ENCODE results near the gene FAM168A. TPM values are rescaled to one million over a fixed set of nuclear protein-coding genes. Genes with fewer than 3 reads are reported as not detected.

Gene FAM168A
- total and polyA plus RNA-seq, 2 of the 8 experiments (the other 6 are each of a cell fraction or from before 2014, with no cell fraction given) = 17.1 to 21.6 TPM

DNA sequence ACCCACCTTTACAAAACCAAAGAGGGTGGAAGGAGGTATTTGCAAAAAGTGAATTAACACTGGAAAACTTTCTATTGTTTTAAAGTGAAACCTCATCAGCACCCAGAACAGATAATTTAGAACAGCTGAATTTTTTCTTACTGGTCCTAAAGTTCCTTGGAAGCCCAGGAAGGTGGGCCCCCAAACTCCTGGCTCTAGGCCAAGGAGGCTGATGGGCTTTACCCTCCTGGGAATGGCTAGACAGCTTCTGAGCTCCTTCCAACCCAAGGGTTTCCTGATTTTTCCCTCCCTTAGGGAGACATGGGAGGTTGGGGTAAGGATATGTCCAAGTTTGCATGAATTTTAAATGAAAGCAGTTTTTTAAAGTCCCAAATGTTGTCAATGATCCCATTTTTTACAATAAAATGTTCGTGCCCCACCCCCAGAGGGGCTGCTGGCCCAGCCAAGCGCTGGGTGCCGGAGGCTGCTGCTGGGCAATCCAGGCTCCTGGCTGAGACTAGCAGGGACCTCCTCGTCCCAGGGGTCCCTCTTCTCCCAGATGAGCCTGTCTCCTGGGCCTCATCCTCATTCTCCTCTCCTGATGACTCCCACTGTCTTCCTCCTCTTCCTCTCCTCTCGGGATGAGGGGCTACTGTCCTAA, 193.3 kb downstream of the FAM168A start:
- Histone ChIP-seq H3K9me3 (ENCODE audit: insufficient read depth in 2 of 2, low read depth in 1 of 2, low read length in 1 of 2) (no peaks in the 10 kb centered on the region), H2AFZ (ENCODE audit: low read length) (no peak overlapping the region), H3K23me2 (ENCODE audit: low read depth, low read length) (no peaks in the 10 kb centered on the region), H4K8ac (ENCODE audit: extremely low read depth, insufficient read depth, low read length) (no peak overlapping the region), H3K4ac (replicated peaks; ENCODE audit: insufficient read length, low read depth, low read length) (no peak overlapping the region), H3K27me3 (replicated peaks in 1 of 4; ENCODE audit: control insufficient read depth in 3 of 4, extremely low read depth in 1 of 4, insufficient read depth in 3 of 4, low read length in 3 of 4) (no peaks in the 10 kb centered on the region), H3K23ac (ENCODE audit: insufficient read length) (no peak overlapping the region), H3K4me2 (ENCODE audit: insufficient read depth in 1 of 2, low read depth in 2 of 2, low read length in 2 of 2) (no peak overlapping the region), H2AK5ac (ENCODE audit: low read depth, low read length) (no peak overlapping the region), H3K56ac (replicated peaks; ENCODE audit: insufficient read length, low read depth, low read length) (no peak overlapping the region), H3K4me3 (ENCODE audit: extremely low read depth in 1 of 4, insufficient read depth in 2 of 4, low read depth in 3 of 4, low read length in 4 of 4) (no peak overlapping the region), H3K79me2 (ENCODE audit: control insufficient read depth in 1 of 2, insufficient read depth in 2 of 2, low read length in 2 of 2) (no peaks in the 10 kb centered on the region), H2BK15ac (ENCODE audit: low read length) (no peak overlapping the region), H3K79me1 (ENCODE audit: low read depth, low read length) (no peaks in the 10 kb centered on the region), H2BK12ac (ENCODE audit: low read depth, low read length) (no peak overlapping the region), H3K18ac (ENCODE audit: extremely low read depth, low read length) (no peak overlapping the region), H3K14ac (ENCODE audit: insufficient read length) (no peak overlapping the region), H2BK20ac (ENCODE audit: low read length) (no peak overlapping the region), H4K20me1 (replicated peaks in 1 of 2; ENCODE audit: control insufficient read depth in 1 of 2, insufficient read depth in 2 of 2, low read length in 2 of 2) (peaks cover 0 to 3% of the 10 kb centered on the region in 2 experiments), H3K36me3 (ENCODE audit: control insufficient read depth in 2 of 4, insufficient read depth in 4 of 4, low read length in 3 of 4) (peaks cover 0 to 18% (median 6%) of the 10 kb centered on the region in 4 experiments; a peak in 5 of 8 replicates), H2BK120ac (replicated peaks; ENCODE audit: low read depth, low read length) (no peak overlapping the region), H3K27ac (ENCODE audit: low read depth, low read length) (no peak overlapping the region), H4K5ac (ENCODE audit: insufficient read length, low read depth, low read length) (no peak overlapping the region), H2BK5ac (ENCODE audit: low read depth, low read length) (no peak overlapping the region), H3K9ac (replicated peaks in 1 of 4; ENCODE audit: extremely low read depth in 1 of 4, low read depth in 3 of 4, low read length in 3 of 4) (no peak overlapping the region), H4K91ac (replicated peaks; ENCODE audit: insufficient read length, low read length) (no peak overlapping the region), H3K4me1 (replicated peaks in 1 of 4; ENCODE audit: control insufficient read depth in 3 of 4, insufficient read depth in 4 of 4, low read length in 3 of 4) (peaks cover 0 to 3% (median 1%) of the 10 kb centered on the region in 4 experiments; a peak in 4 of 7 replicates)
- no peak for TF ChIP-seq TBP (IDR thresholded peaks at IDR 0.05; ENCODE audit: low read depth, low read length)
- TF ChIP-seq SIN3A (conservative IDR thresholded peaks at IDR 0.05 in 1 of 2, IDR thresholded peaks at IDR 0.05 in 1 of 2; ENCODE audit: low read depth in 1 of 2, low read length in 2 of 2) = no peak
- TF ChIP-seq CHD1 (IDR thresholded peaks at IDR 0.05; ENCODE audit: low read depth, low read length) = no peak
- no peak for TF ChIP-seq USF2 (IDR thresholded peaks at IDR 0.05; ENCODE audit: low read length)
- TF ChIP-seq, protein P1, sequence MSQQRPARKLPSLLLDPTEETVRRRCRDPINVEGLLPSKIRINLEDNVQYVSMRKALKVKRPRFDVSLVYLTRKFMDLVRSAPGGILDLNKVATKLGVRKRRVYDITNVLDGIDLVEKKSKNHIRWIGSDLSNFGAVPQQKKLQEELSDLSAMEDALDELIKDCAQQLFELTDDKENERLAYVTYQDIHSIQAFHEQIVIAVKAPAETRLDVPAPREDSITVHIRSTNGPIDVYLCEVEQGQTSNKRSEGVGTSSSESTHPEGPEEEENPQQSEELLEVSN (IDR thresholded peaks at IDR 0.05) = no peak
- FAIRE-seq = no peak
- no peak for DNase-seq (ENCODE audit: low read depth in 1 of 2, low spot score in 2 of 2)
- POLR2A ChIA-PET (ENCODE audit: partially characterized antibody) = interaction anchor here (1.4 kb wide), 1 partner anchor 243 kb away, joined by 3 read pairs; no protein-coding TSS in a partner anchor
- CTCF ChIA-PET (ENCODE audit: partially characterized antibody) = interaction anchor here (0.8 to 59.1 kb wide), 9 partner anchors 10 to 527 kb away, joined by 3 to 1456 read pairs (median 5); no protein-coding TSS in a partner anchor
- WGBS, 2 experiments (ENCODE audit: extremely low coverage in 1 of 2, insufficient coverage in 1 of 2, insufficient read length in 1 of 2, insufficient replicate concordance in 2 of 2, low coverage in 1 of 2, low lambda C conversion rate in 2 of 2, missing lambda C conversion rate in 1 of 2) = 92% methylated on average over 5 of the region's 5 CpGs; no CpG with 5 or more reads in 1 of the 2 experiments

All from H1 (cell line).